HepG2 (cell line): ENCODE measurements around the gene RELL1. TPM values are rescaled to one million over a fixed set of nuclear protein-coding genes. Genes with fewer than 3 reads are reported as not detected.

Experiments used
- CENPX ChIP-seq: sonication (generic); formaldehyde crosslinking; IDR thresholded peaks from 2 replicates; pipeline ENCODE4 v1.9.0; 2021; ENCODE audit warnings: mild to moderate bottlenecking, missing genetic modification reagents, moderate library complexity
- FOXA1 ChIP-seq, 2 experiments: fragments of 450-650 bp in 1 of 2; sonication (generic) in 1 of 2; formaldehyde crosslinking in 1 of 2; IDR thresholded peaks; 2 replicates each; pipeline versions ENCODE4 v1.4.0 to v1.6.1; 2016 to 2020; ENCODE audit warnings: missing genetic modification reagents in 1 of 2
- FOXC1 ChIP-seq: sonication (generic); formaldehyde crosslinking; IDR thresholded peaks from 2 replicates; pipeline ENCODE4 v1.8.0; 2022; ENCODE audit warnings: mild to moderate bottlenecking, missing genetic modification reagents, borderline replicate concordance
- HDAC1 ChIP-seq: sonication (generic); formaldehyde crosslinking; IDR thresholded peaks from 2 replicates; pipeline ENCODE4 v1.5.1; 2020; ENCODE audit warnings: mild to moderate bottlenecking, missing genetic modification reagents
- NAIF1 ChIP-seq: sonication (generic); formaldehyde crosslinking; IDR thresholded peaks from 2 replicates; pipeline ENCODE4 v1.5.0; 2020; ENCODE audit warnings: mild to moderate bottlenecking, missing genetic modification reagents, borderline replicate concordance
- NR3C1 ChIP-seq: sonication (generic); formaldehyde crosslinking; IDR thresholded peaks from 2 replicates; pipeline ENCODE4 v1.4.0; 2020; ENCODE audit warnings: missing genetic modification reagents
- PRPF4 ChIP-seq: fragments of 200-400 bp; formaldehyde crosslinking; IDR thresholded peaks from 2 replicates; pipeline ENCODE4 v1.6.1; 2016; ENCODE audit warnings: low read length, low read depth; ENCODE audit not compliant: poor library complexity, severe bottlenecking
- SETDB1 ChIP-seq: sonication (generic); formaldehyde crosslinking; IDR thresholded peaks from 2 replicates; pipeline ENCODE4 v1.5.1; 2020; ENCODE audit warnings: missing genetic modification reagents, mild to moderate bottlenecking, borderline replicate concordance
- SKI ChIP-seq: fragments of 450-650 bp; IDR thresholded peaks from one replicate; pipeline ENCODE4 v1.6.1; 2018; ENCODE audit warnings: mild to moderate bottlenecking; ENCODE audit not compliant: partially characterized antibody
- SMC3 ChIP-seq: IDR thresholded peaks from 2 replicates; pipeline ENCODE4 v1.6.1; 2011; ENCODE audit warnings: low read length, improper control_type of control experiment
- YEATS4 ChIP-seq: sonication (generic); formaldehyde crosslinking; IDR thresholded peaks from 2 replicates; pipeline ENCODE4 v1.4.0; 2020; ENCODE audit warnings: missing genetic modification reagents, borderline replicate concordance
- ZFP36 ChIP-seq: fragments of 150-350 bp; IDR thresholded peaks from 2 replicates; pipeline ENCODE4 v1.6.1; 2018; ENCODE audit warnings: borderline replicate concordance, low read length, low read depth; ENCODE audit not compliant: partially characterized antibody
- ZNF430 ChIP-seq: sonication (generic); formaldehyde crosslinking; IDR thresholded peaks from 2 replicates; pipeline ENCODE4 v1.9.0; 2021; ENCODE audit warnings: mild to moderate bottlenecking, missing genetic modification reagents
- ZNF724P ChIP-seq: sonication (generic); formaldehyde crosslinking; IDR thresholded peaks from 2 replicates; pipeline ENCODE4 v1.8.0; 2022; ENCODE audit warnings: missing genetic modification reagents, borderline replicate concordance
- ZSCAN29 ChIP-seq: sonication (generic); formaldehyde crosslinking; conservative IDR thresholded peaks from 2 replicates; pipeline ENCODE4 v1.4.0; 2020; ENCODE audit warnings: mild to moderate bottlenecking, missing genetic modification reagents
- ZSCAN9 ChIP-seq: IDR thresholded peaks from 2 replicates; pipeline ENCODE4 v1.6.1; 2016; ENCODE audit warnings: borderline replicate concordance
- polyA plus RNA-seq, 8 experiments: library from polyadenylated mRNA; depleted of rRNA in 3 of 8; stranded (reverse) in 7 of 8; unstranded in 1 of 8; fragments of >200 nt; fragmentation: Illumina TruSeq in 4 of 8; extraction: Trizol in 4 of 8; gene quantifications; 2 replicates each; pipeline versions ENCODE4 v1.2.1 to v1.2.3, GENCODE V29; 2011 to 2016; ENCODE audit warnings: low read depth in 4 of 8, missing spikeins in 1 of 8, mixed read lengths in 1 of 8; ENCODE audit not compliant: insufficient read depth in 1 of 8
- total RNA-seq, 5 experiments: library from RNA; depleted of rRNA; stranded (reverse); fragments of >200 nt; fragmentation: Illumina TruSeq; extraction: Trizol; gene quantifications; 2 replicates each; pipeline ENCODE4 v1.2.3, GENCODE V29; 2016; ENCODE audit warnings: low read depth in 1 of 5
- TF ChIP-seq, protein P1 (sequence below): sonication (generic); formaldehyde crosslinking; IDR thresholded peaks from 2 replicates; pipeline ENCODE4 v1.5.0; 2020; ENCODE audit warnings: missing genetic modification reagents
- TF ChIP-seq, protein P2 (sequence below): sonication (generic); formaldehyde crosslinking; IDR thresholded peaks from 2 replicates; pipeline ENCODE4 v1.8.0; 2022; ENCODE audit warnings: missing genetic modification reagents, mild to moderate bottlenecking, borderline replicate concordance
- TF ChIP-seq, protein P3 (sequence below): sonication (generic); formaldehyde crosslinking; IDR thresholded peaks from 2 replicates; pipeline ENCODE4 v1.4.0; 2020; ENCODE audit warnings: missing genetic modification reagents
- TF ChIP-seq, protein P4 (sequence below): sonication (generic); formaldehyde crosslinking; IDR thresholded peaks from 2 replicates; pipeline ENCODE4 v1.4.0; 2020; ENCODE audit warnings: missing genetic modification reagents
- TF ChIP-seq, protein P5 (sequence below): sonication (generic); formaldehyde crosslinking; IDR thresholded peaks from 2 replicates; pipeline ENCODE4 v1.4.0; 2020; ENCODE audit warnings: mild to moderate bottlenecking, missing genetic modification reagents

The RELL1 gene
- total and polyA plus RNA-seq, 2 of the 13 experiments (the other 11 are each of a cell fraction or from before 2014, with no cell fraction given) = 8.4 to 58.4 TPM

DNA sequence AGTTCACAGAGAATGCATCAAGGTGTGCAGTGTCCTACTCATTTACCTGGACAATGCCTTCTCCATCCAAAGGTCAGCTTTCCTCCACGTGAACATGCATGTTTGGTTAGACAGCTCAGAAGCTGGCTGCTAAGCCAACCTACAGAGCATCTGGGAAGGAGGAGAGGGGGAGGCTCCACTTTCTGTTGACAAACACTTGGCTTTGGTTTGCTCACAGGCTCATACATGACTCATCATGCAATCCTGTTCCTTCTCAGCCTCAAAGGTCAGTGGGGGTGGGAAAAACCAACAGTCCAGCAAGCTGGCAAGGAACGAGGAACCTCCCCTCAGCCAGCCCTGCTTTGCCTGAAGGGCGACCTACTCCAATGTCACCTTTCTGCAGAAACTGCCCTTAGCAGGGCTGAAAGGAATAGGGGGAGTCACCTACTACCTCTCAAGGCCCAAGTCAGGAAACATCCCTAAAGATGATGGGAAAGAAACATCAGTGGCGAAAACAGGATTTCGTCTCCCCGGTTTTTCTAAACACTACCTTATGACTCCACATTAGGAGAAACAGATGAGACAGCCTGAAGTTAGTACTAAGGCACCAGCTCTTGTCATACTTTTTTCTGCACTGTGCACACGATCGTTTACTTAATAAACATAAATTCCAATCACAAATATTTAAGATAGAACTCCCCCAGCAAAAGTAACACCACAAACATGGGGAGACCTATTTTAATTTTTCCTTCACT, 37.9 kb downstream of the RELL1 start (continued):
- TF ChIP-seq, protein P1, sequence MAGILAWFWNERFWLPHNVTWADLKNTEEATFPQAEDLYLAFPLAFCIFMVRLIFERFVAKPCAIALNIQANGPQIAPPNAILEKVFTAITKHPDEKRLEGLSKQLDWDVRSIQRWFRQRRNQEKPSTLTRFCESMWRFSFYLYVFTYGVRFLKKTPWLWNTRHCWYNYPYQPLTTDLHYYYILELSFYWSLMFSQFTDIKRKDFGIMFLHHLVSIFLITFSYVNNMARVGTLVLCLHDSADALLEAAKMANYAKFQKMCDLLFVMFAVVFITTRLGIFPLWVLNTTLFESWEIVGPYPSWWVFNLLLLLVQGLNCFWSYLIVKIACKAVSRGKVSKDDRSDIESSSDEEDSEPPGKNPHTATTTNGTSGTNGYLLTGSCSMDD (CRISPR knock-in tag) = no peak
- TF ChIP-seq, protein P2, sequence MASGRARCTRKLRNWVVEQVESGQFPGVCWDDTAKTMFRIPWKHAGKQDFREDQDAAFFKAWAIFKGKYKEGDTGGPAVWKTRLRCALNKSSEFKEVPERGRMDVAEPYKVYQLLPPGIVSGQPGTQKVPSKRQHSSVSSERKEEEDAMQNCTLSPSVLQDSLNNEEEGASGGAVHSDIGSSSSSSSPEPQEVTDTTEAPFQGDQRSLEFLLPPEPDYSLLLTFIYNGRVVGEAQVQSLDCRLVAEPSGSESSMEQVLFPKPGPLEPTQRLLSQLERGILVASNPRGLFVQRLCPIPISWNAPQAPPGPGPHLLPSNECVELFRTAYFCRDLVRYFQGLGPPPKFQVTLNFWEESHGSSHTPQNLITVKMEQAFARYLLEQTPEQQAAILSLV = no peak
- TF ChIP-seq ZNF430 (CRISPR knock-in tag) (peak; percentile 64), ZSCAN9 (CRISPR knock-in tag) (no peak), SKI (peak; percentile 62), HDAC1 (CRISPR knock-in tag) (peak; percentile 83), ZSCAN29 (CRISPR knock-in tag) (0 out of 2 replicates have a peak, but pooled peaks have one; percentile 36), FOXC1 (CRISPR knock-in tag) (no peak), ZFP36 (no peak), YEATS4 (CRISPR knock-in tag) (no peak), NAIF1 (CRISPR knock-in tag) (no peak), SETDB1 (CRISPR knock-in tag) (no peak), CENPX (CRISPR knock-in tag) (no peak), PRPF4 (no peak), FOXA1 (IDR thresholded peaks at IDR 0.05) (no peak), FOXA1 (CRISPR knock-in tag; IDR thresholded peaks at IDR 0.05) (peak; percentile 90), NR3C1 (no peak), SMC3 (peak; percentile 49; the same call in 1 of the 2 replicates), ZNF724P (no peak)
- TF ChIP-seq, protein P3, sequence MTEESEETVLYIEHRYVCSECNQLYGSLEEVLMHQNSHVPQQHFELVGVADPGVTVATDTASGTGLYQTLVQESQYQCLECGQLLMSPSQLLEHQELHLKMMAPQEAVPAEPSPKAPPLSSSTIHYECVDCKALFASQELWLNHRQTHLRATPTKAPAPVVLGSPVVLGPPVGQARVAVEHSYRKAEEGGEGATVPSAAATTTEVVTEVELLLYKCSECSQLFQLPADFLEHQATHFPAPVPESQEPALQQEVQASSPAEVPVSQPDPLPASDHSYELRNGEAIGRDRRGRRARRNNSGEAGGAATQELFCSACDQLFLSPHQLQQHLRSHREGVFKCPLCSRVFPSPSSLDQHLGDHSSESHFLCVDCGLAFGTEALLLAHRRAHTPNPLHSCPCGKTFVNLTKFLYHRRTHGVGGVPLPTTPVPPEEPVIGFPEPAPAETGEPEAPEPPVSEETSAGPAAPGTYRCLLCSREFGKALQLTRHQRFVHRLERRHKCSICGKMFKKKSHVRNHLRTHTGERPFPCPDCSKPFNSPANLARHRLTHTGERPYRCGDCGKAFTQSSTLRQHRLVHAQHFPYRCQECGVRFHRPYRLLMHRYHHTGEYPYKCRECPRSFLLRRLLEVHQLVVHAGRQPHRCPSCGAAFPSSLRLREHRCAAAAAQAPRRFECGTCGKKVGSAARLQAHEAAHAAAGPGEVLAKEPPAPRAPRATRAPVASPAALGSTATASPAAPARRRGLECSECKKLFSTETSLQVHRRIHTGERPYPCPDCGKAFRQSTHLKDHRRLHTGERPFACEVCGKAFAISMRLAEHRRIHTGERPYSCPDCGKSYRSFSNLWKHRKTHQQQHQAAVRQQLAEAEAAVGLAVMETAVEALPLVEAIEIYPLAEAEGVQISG (CRISPR knock-in tag) = peak; percentile 53; the same call in 1 of the 2 replicates
- TF ChIP-seq, protein P4, sequence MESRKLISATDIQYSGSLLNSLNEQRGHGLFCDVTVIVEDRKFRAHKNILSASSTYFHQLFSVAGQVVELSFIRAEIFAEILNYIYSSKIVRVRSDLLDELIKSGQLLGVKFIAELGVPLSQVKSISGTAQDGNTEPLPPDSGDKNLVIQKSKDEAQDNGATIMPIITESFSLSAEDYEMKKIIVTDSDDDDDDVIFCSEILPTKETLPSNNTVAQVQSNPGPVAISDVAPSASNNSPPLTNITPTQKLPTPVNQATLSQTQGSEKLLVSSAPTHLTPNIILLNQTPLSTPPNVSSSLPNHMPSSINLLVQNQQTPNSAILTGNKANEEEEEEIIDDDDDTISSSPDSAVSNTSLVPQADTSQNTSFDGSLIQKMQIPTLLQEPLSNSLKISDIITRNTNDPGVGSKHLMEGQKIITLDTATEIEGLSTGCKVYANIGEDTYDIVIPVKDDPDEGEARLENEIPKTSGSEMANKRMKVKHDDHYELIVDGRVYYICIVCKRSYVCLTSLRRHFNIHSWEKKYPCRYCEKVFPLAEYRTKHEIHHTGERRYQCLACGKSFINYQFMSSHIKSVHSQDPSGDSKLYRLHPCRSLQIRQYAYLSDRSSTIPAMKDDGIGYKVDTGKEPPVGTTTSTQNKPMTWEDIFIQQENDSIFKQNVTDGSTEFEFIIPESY (CRISPR knock-in tag) = no peak
- TF ChIP-seq, protein P5, sequence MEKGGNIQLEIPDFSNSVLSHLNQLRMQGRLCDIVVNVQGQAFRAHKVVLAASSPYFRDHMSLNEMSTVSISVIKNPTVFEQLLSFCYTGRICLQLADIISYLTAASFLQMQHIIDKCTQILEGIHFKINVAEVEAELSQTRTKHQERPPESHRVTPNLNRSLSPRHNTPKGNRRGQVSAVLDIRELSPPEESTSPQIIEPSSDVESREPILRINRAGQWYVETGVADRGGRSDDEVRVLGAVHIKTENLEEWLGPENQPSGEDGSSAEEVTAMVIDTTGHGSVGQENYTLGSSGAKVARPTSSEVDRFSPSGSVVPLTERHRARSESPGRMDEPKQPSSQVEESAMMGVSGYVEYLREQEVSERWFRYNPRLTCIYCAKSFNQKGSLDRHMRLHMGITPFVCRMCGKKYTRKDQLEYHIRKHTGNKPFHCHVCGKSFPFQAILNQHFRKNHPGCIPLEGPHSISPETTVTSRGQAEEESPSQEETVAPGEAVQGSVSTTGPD (CRISPR knock-in tag) = no peak
